SK-N-SH treated with all-trans-retinoic acid at 6 μM for 48 hours (cell line): Measurements from ENCODE around the gene FHOD3.

ENCODE experiments used
- BACH2 ChIP-seq: fragments of 250-450 bp; sonication (Bioruptor Pico); IDR thresholded peaks from 2 replicates; pipeline ENCODE4 v1.9.0; 2021; ENCODE audit warnings: mild to moderate bottlenecking, borderline replicate concordance
- ESRRG ChIP-seq: fragments of 250-450 bp; sonication (Bioruptor Pico); IDR thresholded peaks from 2 replicates; pipeline ENCODE4 v1.6.1; 2021; ENCODE audit warnings: mild to moderate bottlenecking
- GLIS3 ChIP-seq: fragments of 250-450 bp; sonication (Bioruptor Pico); IDR thresholded peaks from 2 replicates; pipeline ENCODE4 v1.5.0; 2020; ENCODE audit warnings: mild to moderate bottlenecking, moderate library complexity
- PPARA ChIP-seq: fragments of 250-450 bp; sonication (Bioruptor Pico); IDR thresholded peaks from 2 replicates; pipeline ENCODE4 v1.5.0; 2020; ENCODE audit warnings: mild to moderate bottlenecking, borderline replicate concordance
- ZFP3 ChIP-seq: fragments of 250-450 bp; sonication (Bioruptor Pico); IDR thresholded peaks from 2 replicates; pipeline ENCODE4 v1.5.0; 2020; ENCODE audit warnings: mild to moderate bottlenecking, moderate library complexity
- ZNF565 ChIP-seq: fragments of 450-650 bp; formaldehyde crosslinking; conservative IDR thresholded peaks from 2 replicates; pipeline ENCODE4 v1.5.0; 2020; ENCODE audit warnings: low read depth, mild to moderate bottlenecking, moderate library complexity
- ZNF70 ChIP-seq: fragments of 450-650 bp; formaldehyde crosslinking; IDR thresholded peaks from 2 replicates; pipeline ENCODE4 v1.5.0; 2020; ENCODE audit warnings: mild to moderate bottlenecking, moderate library complexity

DNA sequence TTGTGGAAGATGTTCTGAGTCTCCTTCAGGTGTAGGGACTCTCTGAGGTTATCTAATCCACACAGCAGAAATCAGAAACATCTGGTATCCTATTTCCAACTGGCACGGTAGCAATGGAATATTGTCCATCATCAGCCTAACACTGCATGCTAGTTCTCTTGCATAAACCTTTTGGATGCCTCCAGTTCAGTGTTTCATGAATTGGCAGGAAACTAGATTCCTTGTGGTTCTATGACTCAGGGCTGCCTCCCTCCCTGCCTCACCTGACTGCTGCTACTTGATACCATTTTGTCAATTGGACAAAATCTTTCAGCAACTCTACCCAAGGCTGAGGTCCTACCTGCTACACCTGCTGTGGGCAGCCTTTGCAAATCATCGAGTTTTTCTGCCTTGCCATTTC lies 400.4 kb downstream of the FHOD3 start:
- TF ChIP-seq GLIS3 (CRISPR knock-in tag) (no peak), ESRRG (CRISPR knock-in tag) (no peak), ZNF565 (CRISPR knock-in tag) (no peak), ZFP3 (no peak), BACH2 (no peak), ZNF70 (CRISPR knock-in tag) (no peak), PPARA (CRISPR knock-in tag) (no peak)
